Muscle layer of duodenum (tissue), 2 donors: ENCODE data around the gene DIPK2A.

Experiments used
- H3K27ac ChIP-seq: one replicate; pipeline ENCODE4 v1.7.0; 2013; ENCODE audit warnings: mild to moderate bottlenecking, low read length
- H3K27me3 ChIP-seq: one replicate; pipeline ENCODE4 v1.7.0; 2013; ENCODE audit warnings: low read depth, mild to moderate bottlenecking, control low read depth, low read length
- H3K36me3 ChIP-seq, 2 donors: one replicate each; pipeline ENCODE4 v1.7.0; 2013; ENCODE audit warnings: low read length in 2 of 2, control low read depth in 1 of 2, mild to moderate bottlenecking in 1 of 2; ENCODE audit not compliant: insufficient read depth in 2 of 2, control insufficient read depth in 1 of 2
- H3K4me1 ChIP-seq, 2 donors: one replicate each; pipeline ENCODE4 v1.7.0; 2013; ENCODE audit warnings: low read length in 2 of 2, mild to moderate bottlenecking in 2 of 2, control low read depth in 1 of 2, moderate library complexity in 1 of 2; ENCODE audit not compliant: insufficient read depth in 2 of 2, control insufficient read depth in 1 of 2
- H3K4me3 ChIP-seq, 2 donors: one replicate each; pipeline ENCODE4 v1.7.0; 2013; ENCODE audit warnings: low read length in 2 of 2, low read depth in 1 of 2, mild to moderate bottlenecking in 1 of 2
- H3K9me3 ChIP-seq, 2 donors: one replicate each; pipeline ENCODE4 v1.7.0; 2013; ENCODE audit warnings: low read length in 2 of 2, control low read depth in 1 of 2, mild to moderate bottlenecking in 1 of 2; ENCODE audit not compliant: control insufficient read depth in 1 of 2
- donor health status: healthy.

Gene DIPK2A, protein sequence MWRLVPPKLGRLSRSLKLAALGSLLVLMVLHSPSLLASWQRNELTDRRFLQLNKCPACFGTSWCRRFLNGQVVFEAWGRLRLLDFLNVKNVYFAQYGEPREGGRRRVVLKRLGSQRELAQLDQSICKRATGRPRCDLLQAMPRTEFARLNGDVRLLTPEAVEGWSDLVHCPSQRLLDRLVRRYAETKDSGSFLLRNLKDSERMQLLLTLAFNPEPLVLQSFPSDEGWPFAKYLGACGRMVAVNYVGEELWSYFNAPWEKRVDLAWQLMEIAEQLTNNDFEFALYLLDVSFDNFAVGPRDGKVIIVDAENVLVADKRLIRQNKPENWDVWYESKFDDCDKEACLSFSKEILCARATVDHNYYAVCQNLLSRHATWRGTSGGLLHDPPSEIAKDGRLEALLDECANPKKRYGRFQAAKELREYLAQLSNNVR

DNA sequence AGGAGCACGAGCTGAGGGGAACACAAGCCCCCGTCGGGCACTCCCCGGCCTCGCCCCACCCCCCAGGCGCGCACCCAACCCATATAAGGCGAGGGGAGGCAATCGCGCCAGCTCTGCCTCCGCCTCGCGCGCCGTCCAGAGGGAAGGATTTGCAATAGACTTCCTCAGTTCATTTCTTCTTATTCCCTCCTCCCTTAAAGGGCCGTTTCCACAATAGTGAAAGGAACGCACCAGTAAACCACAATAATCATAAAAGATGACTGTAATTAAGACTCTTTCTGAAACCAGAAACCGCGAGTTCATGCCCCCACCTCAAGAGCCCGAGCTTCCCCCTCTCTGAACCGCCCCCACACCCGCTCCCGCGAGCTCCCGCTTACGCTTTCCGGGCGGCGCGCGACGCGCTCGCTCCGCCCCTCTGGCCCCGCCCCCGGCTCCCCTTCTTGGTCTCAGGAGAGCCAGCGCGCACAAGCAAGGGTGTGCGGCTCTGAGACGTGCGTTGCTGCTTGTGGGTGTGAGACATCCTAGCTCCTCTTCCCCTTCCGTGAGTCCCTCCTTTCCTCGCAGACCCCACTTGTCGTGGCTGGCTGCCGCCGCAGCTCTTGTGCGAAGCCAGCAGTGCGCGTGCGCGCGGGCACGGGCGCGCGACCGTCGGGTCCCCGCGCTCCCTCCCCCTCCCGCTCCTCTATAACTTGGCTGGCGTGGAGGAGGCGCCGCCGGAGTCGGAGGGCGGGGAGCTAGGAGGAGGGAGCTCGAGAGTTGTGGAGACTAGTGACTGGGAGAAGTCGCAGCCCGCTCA is at the start of gene DIPK2A:
DIPK2A (plus strand) TSS at position 465 of the 796 bp plus-strand sequence. CDS start 510 bp downstream, outside the sequence.
- Histone ChIP-seq H3K36me3 (no peaks in the 10 kb centered on the region), H3K27ac (peak within 1 kb of the TSS; percentile 95), H3K4me3 (peak within 1 kb of the TSS; percentile 97 to 100), H3K4me1 (peaks cover 6 to 7% of the 10 kb centered on the region in 2 donors), H3K27me3 (peaks cover 4% of the 10 kb centered on the region), H3K9me3 (no peaks in the 10 kb centered on the region)

DNA sequence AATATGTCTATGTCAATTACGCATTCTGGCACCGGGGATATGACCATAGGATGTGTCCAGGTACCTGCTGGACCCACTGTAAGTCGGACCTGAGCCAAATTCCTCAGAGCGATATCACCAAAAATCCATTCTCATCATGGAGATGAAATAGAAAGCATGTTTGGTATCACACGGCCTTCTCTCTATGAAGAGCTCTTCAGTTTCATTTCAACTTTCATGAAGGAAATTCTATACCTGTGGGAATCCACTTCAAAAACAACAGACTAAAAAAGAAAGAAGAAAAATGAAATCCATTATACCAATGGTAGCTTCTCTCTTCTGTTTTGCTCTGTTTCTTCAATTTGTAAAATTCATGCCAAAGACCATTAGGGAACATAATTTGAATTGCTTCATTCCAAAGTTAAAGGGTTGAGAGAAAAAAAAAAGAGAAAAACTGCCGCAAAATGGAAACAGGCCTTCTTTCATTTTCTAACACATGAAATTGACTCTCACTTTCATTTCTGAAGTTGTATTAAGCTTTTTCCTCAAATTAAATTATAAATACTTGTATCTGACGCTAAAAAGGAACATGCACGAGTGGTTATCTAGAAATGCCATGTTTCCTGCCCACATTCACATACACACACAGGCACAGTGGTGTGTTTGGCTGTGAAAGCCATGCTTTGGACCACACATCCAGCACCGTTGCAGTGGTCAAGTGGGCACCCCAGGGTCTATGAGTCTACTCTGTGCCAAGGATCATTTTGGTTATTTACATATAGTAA is 46.9 kb upstream of the DIPK2A start:
- Histone ChIP-seq H3K27ac (no peak overlapping the region), H3K4me3 (no peak overlapping the region), H3K9me3 (no peaks in the 10 kb centered on the region), H3K36me3 (no peaks in the 10 kb centered on the region), H3K4me1 (no peaks in the 10 kb centered on the region), H3K27me3 (no peaks in the 10 kb centered on the region)

DNA sequence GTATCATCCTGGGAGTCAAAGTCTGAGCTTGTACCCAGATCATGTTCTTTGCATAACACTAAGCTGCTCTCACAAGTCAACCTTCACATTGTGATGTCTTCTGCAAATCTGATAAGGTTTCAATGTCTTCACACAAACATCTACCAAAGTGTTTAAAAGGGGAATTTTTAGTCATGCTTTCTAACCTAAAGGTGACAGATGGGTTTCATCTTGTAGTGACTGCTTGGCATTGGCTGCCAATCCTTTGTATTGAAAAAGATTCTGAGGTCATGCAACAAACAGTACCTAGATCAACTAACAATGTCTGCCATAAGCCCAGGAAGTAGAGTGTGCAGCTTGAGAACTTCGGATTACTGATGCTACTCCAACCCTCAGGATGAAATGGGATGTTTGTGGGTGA is 43.6 kb upstream of the DIPK2A start:
- Histone ChIP-seq H3K4me1 (no peaks in the 10 kb centered on the region), H3K27ac (no peak overlapping the region), H3K36me3 (no peaks in the 10 kb centered on the region), H3K27me3 (no peaks in the 10 kb centered on the region), H3K9me3 (no peaks in the 10 kb centered on the region), H3K4me3 (no peak overlapping the region)

DNA sequence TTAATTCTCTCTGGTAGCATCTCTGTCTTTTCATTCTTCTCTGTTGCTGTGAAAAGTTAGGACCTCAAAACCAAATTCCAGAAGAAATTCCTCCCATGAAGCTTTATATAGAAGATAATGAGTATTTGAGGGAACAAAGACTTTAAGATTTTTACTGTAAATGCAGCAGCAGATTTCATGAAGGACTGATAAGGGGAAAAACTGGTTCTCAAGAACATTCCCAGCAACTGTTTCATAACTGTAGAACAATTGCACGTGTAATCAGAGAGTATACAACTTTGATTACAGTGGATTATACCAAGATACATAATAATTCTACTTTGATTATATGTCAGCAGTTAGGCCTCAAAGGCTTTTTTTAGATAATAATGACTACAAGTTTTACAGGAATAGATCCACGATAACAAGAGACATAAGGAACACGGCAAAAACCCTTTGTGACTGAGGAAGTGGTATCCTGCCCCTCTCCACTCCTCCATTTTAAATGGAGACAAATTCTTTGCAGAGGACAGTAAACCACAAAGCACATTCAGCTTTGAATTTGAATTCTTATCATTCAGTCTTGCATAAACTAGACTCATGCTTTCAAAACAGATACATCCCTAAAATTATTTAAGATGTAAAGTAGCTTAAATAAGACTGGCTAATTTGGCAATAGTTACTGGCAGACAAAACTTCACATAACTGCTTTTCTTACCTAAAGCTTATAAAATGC is 42.9 kb upstream of the DIPK2A start:
- H3K27ac ChIP-seq = no peak overlapping the region
- no peaks in the 10 kb centered on the region for H3K27me3 ChIP-seq
- H3K4me3 ChIP-seq = no peak overlapping the region
- no peaks in the 10 kb centered on the region for H3K36me3 ChIP-seq
- H3K4me1 ChIP-seq = no peaks in the 10 kb centered on the region
- H3K9me3 ChIP-seq = no peaks in the 10 kb centered on the region

DNA sequence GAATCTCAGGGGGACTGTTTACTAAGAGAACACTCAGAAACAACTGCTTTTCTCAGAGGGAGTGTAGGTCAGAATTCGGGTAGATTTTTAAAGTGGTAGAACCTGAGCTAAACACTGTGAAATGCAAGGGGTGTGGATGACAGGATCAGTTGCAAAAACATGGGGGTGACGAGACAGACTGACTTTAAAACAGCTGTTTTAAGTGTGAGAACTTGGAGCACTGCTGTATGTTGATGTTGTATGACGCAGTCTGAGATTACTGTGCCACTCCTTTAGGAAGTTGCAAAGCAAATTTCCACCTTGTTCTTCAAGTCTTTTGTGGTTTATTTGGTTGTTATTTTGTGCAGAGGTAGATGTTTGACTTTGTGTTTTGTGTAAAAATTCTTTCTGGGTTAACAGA is 36.8 kb upstream of the DIPK2A start:
- Histone ChIP-seq H3K27me3 (no peaks in the 10 kb centered on the region), H3K9me3 (no peaks in the 10 kb centered on the region), H3K36me3 (no peaks in the 10 kb centered on the region), H3K4me3 (no peak overlapping the region), H3K27ac (no peak overlapping the region), H3K4me1 (no peaks in the 10 kb centered on the region)

DNA sequence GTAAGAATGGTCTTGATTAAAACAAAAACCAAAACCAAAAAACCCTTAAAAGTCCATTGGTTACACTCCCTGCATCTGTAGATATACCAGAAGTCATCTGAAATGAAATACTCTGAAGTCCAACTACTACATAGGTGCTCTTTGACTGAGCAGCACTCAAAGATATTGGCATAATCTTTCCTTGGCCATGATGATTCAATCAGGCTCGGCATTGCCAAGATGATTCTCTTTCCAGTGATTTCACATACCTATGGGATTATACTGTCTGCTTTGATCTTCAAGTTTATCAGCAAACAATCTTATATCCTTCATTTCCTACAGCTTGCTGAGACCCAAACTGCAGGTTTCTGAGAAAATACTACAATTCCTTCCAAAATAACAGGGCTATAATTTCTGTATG is 35.9 kb upstream of the DIPK2A start:
- H3K27ac ChIP-seq = no peak overlapping the region
- no peaks in the 10 kb centered on the region for H3K4me1 ChIP-seq
- H3K4me3 ChIP-seq = no peak overlapping the region
- no peaks in the 10 kb centered on the region for H3K9me3 ChIP-seq
- no peaks in the 10 kb centered on the region for H3K36me3 ChIP-seq
- no peaks in the 10 kb centered on the region for H3K27me3 ChIP-seq

DNA sequence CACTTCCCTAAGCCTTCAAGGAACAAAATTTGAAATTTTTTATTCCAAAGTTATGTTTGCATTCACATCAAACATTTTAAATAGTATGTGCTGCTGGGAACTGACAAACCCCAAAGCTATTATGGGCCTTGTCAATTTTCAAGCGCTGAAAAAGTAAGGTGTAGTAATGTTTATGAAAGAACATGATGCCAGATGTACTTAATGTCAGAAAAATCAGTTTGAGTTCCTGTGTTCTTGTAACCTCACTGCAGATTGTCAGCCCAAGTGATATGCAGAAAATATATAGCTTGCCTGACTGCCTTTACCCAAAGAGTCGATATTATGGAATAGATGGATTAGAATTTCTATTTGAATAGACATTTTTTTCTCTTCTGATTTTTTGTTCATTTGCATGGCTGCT is 20.8 kb upstream of the DIPK2A start:
- no peak overlapping the region for H3K27ac ChIP-seq
- H3K9me3 ChIP-seq = no peaks in the 10 kb centered on the region
- no peaks in the 10 kb centered on the region for H3K27me3 ChIP-seq
- H3K4me3 ChIP-seq = no peak overlapping the region
- H3K4me1 ChIP-seq = no peaks in the 10 kb centered on the region
- H3K36me3 ChIP-seq = no peaks in the 10 kb centered on the region

DNA sequence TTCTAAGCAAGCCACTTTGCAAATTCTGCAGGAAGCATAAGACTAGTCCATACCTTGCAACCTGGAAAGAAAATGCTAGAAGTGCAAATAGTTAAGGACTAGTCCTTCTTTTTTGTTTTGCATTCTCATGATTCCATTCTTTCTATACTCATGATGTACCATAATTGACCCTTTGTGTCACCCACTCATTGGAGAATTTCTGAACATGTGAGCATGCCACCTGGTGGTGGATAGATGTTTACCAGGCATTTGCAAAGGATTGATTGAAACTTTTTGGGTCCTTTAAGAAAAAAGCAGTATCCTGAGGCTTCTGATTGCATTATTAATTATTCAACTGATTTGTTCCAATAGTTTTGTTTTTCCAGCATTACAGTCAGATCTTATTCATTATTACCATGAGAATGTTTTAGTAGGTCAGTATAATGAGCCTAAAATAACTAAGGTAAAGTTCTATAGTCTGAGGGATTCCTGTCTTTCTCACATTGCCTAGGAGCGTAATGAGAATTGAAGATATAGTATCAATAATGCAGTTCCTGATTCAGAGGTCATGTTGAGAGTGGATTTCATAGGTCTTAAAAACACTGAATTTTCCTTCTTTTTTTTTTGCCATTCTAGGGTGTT is 20.2 kb upstream of the DIPK2A start:
- H3K9me3 ChIP-seq = no peaks in the 10 kb centered on the region
- H3K36me3 ChIP-seq = no peaks in the 10 kb centered on the region
- H3K27me3 ChIP-seq = no peaks in the 10 kb centered on the region
- H3K27ac ChIP-seq = no peak overlapping the region
- no peaks in the 10 kb centered on the region for H3K4me1 ChIP-seq
- no peak overlapping the region for H3K4me3 ChIP-seq

DNA sequence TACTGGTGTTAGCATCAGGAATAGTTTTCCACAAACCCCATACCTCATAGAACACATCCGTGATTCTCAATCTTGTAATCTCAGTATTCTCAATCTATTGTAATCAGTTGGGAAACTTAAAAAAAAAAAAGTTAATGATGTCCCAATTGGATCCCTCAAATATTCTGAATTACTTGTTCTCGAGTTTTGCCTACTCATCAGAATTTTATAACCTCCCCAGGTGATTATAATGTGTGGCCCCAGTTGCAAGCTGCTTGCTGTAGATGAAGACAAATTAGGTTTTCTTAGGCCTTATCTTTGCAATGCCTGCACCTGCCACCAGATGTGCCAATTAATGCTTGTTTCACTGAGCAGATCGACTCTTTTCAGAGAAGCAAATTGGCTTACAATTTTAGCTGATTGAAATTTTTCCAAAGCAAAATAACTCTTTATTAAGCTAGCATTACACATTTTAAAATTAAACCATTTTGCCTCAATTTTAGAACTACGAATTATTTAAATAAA is 19.0 kb upstream of the DIPK2A start:
- Histone ChIP-seq H3K4me1 (no peaks in the 10 kb centered on the region), H3K4me3 (no peak overlapping the region), H3K36me3 (no peaks in the 10 kb centered on the region), H3K27me3 (no peaks in the 10 kb centered on the region), H3K9me3 (no peaks in the 10 kb centered on the region), H3K27ac (no peak overlapping the region)

DNA sequence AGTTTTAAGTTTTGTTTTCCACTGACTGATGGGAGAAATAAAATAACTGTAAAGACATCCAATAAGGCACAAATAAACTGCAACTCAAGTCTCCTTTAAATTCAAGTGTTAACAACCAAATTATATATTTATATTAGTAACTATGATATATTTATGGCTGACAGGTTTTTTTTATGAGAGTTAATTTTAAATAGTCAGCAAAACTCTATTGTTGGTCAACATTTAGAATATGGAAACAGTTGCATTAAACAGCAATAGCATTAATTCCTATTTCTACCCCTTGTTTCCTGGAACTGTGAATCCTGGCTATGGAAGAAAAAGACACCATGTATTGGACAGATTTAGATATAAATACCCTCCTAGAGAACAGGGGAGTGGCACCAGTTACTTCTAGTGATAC is 16.5 kb upstream of the DIPK2A start:
- H3K27ac ChIP-seq = no peak overlapping the region
- H3K4me1 ChIP-seq = no peaks in the 10 kb centered on the region
- H3K27me3 ChIP-seq = no peaks in the 10 kb centered on the region
- H3K36me3 ChIP-seq = no peaks in the 10 kb centered on the region
- H3K4me3 ChIP-seq = no peak overlapping the region
- no peaks in the 10 kb centered on the region for H3K9me3 ChIP-seq
